Posterior vena cava (tissue), 2 donors: Measurements from ENCODE around the gene C19orf44. TPM values are rescaled to one million over a fixed set of nuclear protein-coding genes. Genes with fewer than 3 reads are reported as not detected.
"Not testable (repeated sequence)": the region's sequence is repeated elsewhere in the genome, so short reads cannot be mapped to it uniquely, and the experiment has no call there.

Experiments
- DNase-seq: peaks from one replicate; pipeline ENCODE4 v3.0.0-alpha.2; 2020; ENCODE audit warnings: low spot score
- intact Hi-C, 2 donors: fragments of 100-400 bp; cut with DNase I; formaldehyde crosslinking; loops; one replicate each; pipeline versions ENCODE4 v1.14.1 to v1.14.2; 2022 to 2023
- total RNA-seq, 2 donors: library from RNA; stranded (reverse); fragmentation: NEBNext Ultra II Directional; extraction: Animal tissue kit (Norgen Biotek cat#: 25700); gene quantifications; one replicate each; pipeline ENCODE4 v1.2.1, GENCODE V29; 2021
- donor health status: DM: yes; HTN: yes; CAD: no.
- donor health status: DM: yes; HTN: yes; CAD: no.

The C19orf44 gene
- total RNA-seq, 2 donors from 2014 or later, result 4.2 to 4.6 TPM

GRCh38 chr19:16463991-16464575, 32.1 kb upstream of the C19orf44 start:
- no peak for DNase-seq
- intact Hi-C loops, result no loop called here

GRCh38 chr19:16465239-16465638, 31.0 kb upstream of the C19orf44 start:
- intact Hi-C loops, result no loop called here
- no peak for DNase-seq

- DNase-seq, intact Hi-C loops: not testable (repeated sequence)
Observed at GRCh38 chr19:16466802-16467427, 29.3 kb upstream of the C19orf44 start.

- DNase-seq, result no peak
- intact Hi-C loops, result no loop called here
Observed at GRCh38 chr19:16467581-16467980, 28.6 kb upstream of the C19orf44 start.

GRCh38 chr19:16470541-16470910, 25.7 kb upstream of the C19orf44 start:
- no peak for DNase-seq
- intact Hi-C loops, result no loop called here

- DNase-seq, result no peak
- intact Hi-C loops, result no loop called here
Observed at GRCh38 chr19:16470911-16471811, 25.0 kb upstream of the C19orf44 start.

- DNase-seq, intact Hi-C loops: not testable (repeated sequence)
Observed at GRCh38 chr19:16472559-16472899, 23.7 kb upstream of the C19orf44 start.

- intact Hi-C loops, result no loop called here
Observed at GRCh38 chr19:16472992-16473391, 23.2 kb upstream of the C19orf44 start.

GRCh38 chr19:16473875-16474392, 22.3 kb upstream of the C19orf44 start:
- DNase-seq, result no peak
- intact Hi-C loops, result no loop called here

More at GRCh38 chr19:16472992-16473391, 23.2 kb upstream of the C19orf44 start:
- no peak for DNase-seq

GRCh38 chr19:16476401-16476800, 19.8 kb upstream of the C19orf44 start:
- intact Hi-C loops, result no loop called here
- no peak for DNase-seq

- intact Hi-C loops, result no loop called here
- DNase-seq, result no peak
Observed at GRCh38 chr19:16477311-16477710, 18.9 kb upstream of the C19orf44 start.

- no peak for DNase-seq
- intact Hi-C loops, result no loop called here
Observed at GRCh38 chr19:16482745-16483144, 13.4 kb upstream of the C19orf44 start.

GRCh38 chr19:16486476-16486875, 9.7 kb upstream of the C19orf44 start:
- DNase-seq, intact Hi-C loops: not testable (repeated sequence)

GRCh38 chr19:16496613-16496983, 404 bp downstream of the C19orf44 start:
- DNase-seq, result peak; percentile 89
- intact Hi-C loops, result no loop called here

GRCh38 chr19:16497042-16497441, 848 bp downstream of the C19orf44 start:
- DNase-seq, result no peak
- intact Hi-C loops, result no loop called here

GRCh38 chr19:16497837-16498236, 1.6 kb downstream of the C19orf44 start:
- no peak for DNase-seq
- intact Hi-C loops, result no loop called here

- intact Hi-C loops, result no loop called here
- no peak for DNase-seq
Observed at GRCh38 chr19:16504271-16504670, 8.1 kb downstream of the C19orf44 start.

- DNase-seq, intact Hi-C loops: not testable (repeated sequence)
Observed at GRCh38 chr19:16506161-16506560, 10.0 kb downstream of the C19orf44 start.

- no peak for DNase-seq
- intact Hi-C loops, result no loop called here
Observed at GRCh38 chr19:16506961-16507360, 10.8 kb downstream of the C19orf44 start.

GRCh38 chr19:16508546-16508945, 12.4 kb downstream of the C19orf44 start:
- intact Hi-C loops, result no loop called here
- no peak for DNase-seq
